Measurements from ENCODE around the gene ANXA6.

DNA sequence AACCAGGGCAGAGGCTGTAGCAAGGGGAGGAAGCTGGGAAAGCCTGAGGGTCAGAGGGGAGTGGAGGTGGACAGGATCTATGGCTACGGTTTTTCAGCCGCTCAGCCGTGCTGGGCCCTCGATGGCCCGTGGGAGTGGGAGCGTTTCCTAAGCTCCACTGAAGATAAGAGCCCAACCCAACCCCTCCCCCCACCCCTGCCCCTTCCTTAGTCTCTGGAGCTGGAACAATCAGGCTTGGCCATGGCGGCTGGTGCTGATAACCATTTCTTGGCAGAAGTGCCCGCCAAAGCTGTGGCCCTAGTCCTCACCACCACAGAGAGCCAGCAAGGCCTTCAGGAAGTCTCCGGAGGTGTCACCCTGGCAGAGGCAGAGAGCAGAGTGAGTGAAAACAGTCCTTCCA lies 56.4 kb downstream of the ANXA6 start:
- no peak for TF ChIP-seq OSR2 (tag by site-specific recombination; IDR thresholded peaks at IDR 0.05)
- TF ChIP-seq, protein P1, sequence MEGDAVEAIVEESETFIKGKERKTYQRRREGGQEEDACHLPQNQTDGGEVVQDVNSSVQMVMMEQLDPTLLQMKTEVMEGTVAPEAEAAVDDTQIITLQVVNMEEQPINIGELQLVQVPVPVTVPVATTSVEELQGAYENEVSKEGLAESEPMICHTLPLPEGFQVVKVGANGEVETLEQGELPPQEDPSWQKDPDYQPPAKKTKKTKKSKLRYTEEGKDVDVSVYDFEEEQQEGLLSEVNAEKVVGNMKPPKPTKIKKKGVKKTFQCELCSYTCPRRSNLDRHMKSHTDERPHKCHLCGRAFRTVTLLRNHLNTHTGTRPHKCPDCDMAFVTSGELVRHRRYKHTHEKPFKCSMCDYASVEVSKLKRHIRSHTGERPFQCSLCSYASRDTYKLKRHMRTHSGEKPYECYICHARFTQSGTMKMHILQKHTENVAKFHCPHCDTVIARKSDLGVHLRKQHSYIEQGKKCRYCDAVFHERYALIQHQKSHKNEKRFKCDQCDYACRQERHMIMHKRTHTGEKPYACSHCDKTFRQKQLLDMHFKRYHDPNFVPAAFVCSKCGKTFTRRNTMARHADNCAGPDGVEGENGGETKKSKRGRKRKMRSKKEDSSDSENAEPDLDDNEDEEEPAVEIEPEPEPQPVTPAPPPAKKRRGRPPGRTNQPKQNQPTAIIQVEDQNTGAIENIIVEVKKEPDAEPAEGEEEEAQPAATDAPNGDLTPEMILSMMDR (tag by site-specific recombination; IDR thresholded peaks at IDR 0.05), result no peak
- TF ChIP-seq, protein P2, sequence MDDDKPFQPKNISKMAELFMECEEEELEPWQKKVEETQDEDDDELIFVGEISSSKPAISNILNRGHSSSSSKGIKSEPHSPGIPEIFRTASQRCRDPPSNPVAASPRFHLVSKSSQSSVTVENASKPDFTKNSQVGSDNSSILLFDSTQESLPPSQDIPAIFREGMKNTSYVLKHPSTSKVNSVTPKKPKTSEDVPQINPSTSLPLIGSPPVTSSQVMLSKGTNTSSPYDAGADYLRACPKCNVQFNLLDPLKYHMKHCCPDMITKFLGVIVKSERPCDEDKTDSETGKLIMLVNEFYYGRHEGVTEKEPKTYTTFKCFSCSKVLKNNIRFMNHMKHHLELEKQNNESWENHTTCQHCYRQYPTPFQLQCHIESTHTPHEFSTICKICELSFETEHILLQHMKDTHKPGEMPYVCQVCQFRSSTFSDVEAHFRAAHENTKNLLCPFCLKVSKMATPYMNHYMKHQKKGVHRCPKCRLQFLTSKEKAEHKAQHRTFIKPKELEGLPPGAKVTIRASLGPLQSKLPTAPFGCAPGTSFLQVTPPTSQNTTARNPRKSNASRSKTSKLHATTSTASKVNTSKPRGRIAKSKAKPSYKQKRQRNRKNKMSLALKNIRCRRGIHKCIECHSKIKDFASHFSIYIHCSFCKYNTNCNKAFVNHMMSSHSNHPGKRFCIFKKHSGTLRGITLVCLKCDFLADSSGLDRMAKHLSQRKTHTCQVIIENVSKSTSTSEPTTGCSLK (tag by site-specific recombination; IDR thresholded peaks at IDR 0.05), result no peak

All from HEK293 (cell line).